IPS-18a (cell line): Measurements from ENCODE around the gene BMP6.

Experiments
- H3K27ac ChIP-seq: one replicate; pipeline ENCODE4 v1.5.1; 2013; ENCODE audit warnings: low read length
- H3K27me3 ChIP-seq: one replicate; pipeline ENCODE4 v1.6.1; 2013; ENCODE audit warnings: mild to moderate bottlenecking, low read length; ENCODE audit not compliant: control insufficient read depth, insufficient read depth
- H3K36me3 ChIP-seq: one replicate; pipeline ENCODE4 v1.6.1; 2013; ENCODE audit warnings: low read depth, low read length; ENCODE audit not compliant: control insufficient read depth
- H3K4me1 ChIP-seq: one replicate; pipeline ENCODE4 v1.6.1; 2013; ENCODE audit warnings: low read depth, low read length; ENCODE audit not compliant: control insufficient read depth
- H3K4me3 ChIP-seq: one replicate; pipeline ENCODE4 v1.5.1; 2013; ENCODE audit warnings: low read length
- H3K9ac ChIP-seq: one replicate; pipeline ENCODE4 v1.6.1; 2013; ENCODE audit warnings: mild to moderate bottlenecking, low read length, moderate library complexity
- H3K9me3 ChIP-seq: one replicate; pipeline ENCODE4 v1.6.1; 2013; ENCODE audit warnings: low read depth, low read length; ENCODE audit not compliant: control insufficient read depth

Gene BMP6

DNA sequence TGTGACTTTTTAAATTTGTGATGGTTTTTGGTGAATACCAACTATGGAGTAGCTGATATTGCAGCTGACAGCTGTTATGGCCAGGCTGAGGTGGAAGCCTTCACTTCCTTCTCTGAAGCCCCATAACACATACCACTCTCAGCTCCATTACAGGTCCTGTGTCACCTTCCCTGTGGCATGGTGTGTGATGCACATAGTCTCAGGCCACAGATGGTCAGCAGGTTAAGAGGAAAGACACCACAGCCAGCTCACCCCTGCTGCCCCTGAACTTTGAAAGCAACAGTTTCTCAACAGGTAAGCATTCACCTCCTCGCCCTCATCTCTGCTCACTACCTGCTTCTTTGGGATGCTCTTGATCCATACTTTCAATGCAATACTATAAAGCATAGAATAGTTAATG lies 177.0 kb downstream of the BMP6 start:
- no peak overlapping the region for H3K9ac ChIP-seq
- no peaks in the 10 kb centered on the region for H3K27me3 ChIP-seq
- peaks cover 63% of the 10 kb centered on the region for H3K36me3 ChIP-seq
- no peaks in the 10 kb centered on the region for H3K4me1 ChIP-seq
- H3K27ac ChIP-seq, result no peak overlapping the region
- H3K4me3 ChIP-seq, result no peak overlapping the region
- H3K9me3 ChIP-seq, result no peaks in the 10 kb centered on the region

DNA sequence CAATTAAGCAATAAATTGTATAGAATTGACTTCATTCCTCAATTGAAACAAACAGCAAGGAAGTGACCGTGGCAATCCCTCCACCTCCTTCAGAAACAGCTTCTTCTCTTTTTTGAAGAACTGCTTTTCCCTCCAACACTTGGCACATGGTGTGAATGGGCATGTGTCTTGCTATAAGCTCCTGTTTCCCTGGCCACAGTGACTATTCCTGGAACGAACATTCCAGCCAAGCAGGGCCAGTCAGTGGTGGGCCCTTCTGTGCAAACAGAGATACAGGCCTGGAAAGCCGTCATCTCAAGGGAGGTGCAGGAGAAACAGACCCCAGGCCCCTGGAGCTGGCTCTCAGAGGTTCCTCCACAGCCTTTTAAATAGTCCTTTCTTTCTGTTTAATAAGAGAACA lies 177.8 kb downstream of the BMP6 start:
- H3K9ac ChIP-seq, result no peak overlapping the region
- H3K4me3 ChIP-seq, result no peak overlapping the region
- no peak overlapping the region for H3K27ac ChIP-seq
- no peaks in the 10 kb centered on the region for H3K9me3 ChIP-seq
- peaks cover 55% of the 10 kb centered on the region for H3K36me3 ChIP-seq
- no peaks in the 10 kb centered on the region for H3K27me3 ChIP-seq
- H3K4me1 ChIP-seq, result no peaks in the 10 kb centered on the region

DNA sequence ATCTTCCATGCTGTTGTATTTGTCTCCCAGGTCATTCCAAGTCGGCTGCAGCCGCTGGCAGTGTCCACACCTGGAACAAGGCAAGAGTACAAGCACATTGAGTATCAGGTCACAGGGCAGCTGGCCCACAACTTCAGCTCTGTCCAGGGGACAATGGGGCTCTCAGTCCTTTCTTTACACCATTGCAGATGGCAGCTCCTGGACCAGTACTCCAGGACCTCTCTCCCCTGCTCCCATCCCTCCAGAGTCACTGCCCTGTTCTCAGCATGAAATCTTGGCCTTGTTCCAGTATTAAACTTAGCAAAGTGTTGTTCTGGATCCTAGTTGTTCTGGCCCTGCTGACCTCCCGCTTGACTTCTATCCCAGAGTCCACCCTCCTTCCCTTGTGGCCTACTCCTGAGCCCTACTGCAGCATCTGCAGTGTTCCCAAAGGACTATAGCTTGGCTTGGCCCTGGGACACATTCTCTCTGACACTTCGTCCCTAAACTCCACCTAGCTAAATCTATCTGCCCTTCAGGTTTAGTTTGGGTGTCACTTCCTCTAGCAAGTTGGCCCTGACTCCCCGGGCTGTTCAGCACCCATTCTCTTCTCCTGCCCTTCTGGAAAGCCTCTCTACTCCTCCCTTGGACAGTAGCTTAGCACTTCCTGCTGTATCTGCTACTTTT lies 178.9 kb downstream of the BMP6 start:
- H3K27me3 ChIP-seq, result no peaks in the 10 kb centered on the region
- no peak overlapping the region for H3K4me3 ChIP-seq
- no peaks in the 10 kb centered on the region for H3K9me3 ChIP-seq
- H3K4me1 ChIP-seq, result no peaks in the 10 kb centered on the region
- no peak overlapping the region for H3K27ac ChIP-seq
- peaks cover 47% of the 10 kb centered on the region for H3K36me3 ChIP-seq
- no peak overlapping the region for H3K9ac ChIP-seq

DNA sequence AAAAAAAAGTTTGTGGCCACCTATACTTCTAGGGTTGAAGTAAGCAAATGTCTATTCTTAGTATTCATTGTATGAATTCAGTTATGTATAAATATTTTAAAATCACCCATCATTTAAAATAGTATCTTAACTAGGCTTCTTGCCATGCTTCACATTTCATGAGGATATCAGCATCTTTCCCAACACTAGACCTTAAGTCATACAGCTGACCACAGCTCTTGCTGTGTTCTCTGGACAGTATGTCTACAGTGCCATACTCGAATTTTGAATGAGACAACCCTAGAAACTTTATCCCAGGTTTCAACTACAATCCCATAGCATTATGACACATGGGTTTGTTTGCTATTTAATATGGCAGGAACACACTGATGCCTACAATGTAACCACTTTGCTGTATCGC lies 179.5 kb downstream of the BMP6 start:
- H3K9me3 ChIP-seq, result no peaks in the 10 kb centered on the region
- no peak overlapping the region for H3K27ac ChIP-seq
- H3K4me1 ChIP-seq, result no peaks in the 10 kb centered on the region
- no peak overlapping the region for H3K9ac ChIP-seq
- H3K4me3 ChIP-seq, result no peak overlapping the region
- peaks cover 41% of the 10 kb centered on the region for H3K36me3 ChIP-seq
- H3K27me3 ChIP-seq, result no peaks in the 10 kb centered on the region

DNA sequence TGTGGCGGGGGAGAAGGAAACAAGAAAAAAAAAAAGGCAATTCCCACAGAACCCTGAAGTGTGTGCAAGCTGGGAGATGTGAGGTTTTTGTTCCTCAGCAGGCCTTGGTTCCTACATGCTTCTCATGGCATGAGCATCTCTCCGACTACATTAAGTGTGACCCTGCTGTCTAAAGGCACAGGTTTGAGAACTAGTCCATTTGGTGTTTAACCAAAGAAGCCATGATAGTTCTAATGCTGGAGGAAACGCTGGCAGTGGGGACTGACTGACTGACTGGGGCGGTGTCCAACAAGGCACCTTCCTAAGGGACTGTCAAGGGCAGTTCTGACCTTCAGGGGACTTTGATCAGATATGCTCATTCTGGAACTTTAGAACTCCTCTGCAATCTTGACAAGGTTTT lies 180.8 kb downstream of the BMP6 start:
- Histone ChIP-seq H3K4me3 (no peak overlapping the region), H3K27ac (no peak overlapping the region), H3K9ac (no peak overlapping the region)

DNA sequence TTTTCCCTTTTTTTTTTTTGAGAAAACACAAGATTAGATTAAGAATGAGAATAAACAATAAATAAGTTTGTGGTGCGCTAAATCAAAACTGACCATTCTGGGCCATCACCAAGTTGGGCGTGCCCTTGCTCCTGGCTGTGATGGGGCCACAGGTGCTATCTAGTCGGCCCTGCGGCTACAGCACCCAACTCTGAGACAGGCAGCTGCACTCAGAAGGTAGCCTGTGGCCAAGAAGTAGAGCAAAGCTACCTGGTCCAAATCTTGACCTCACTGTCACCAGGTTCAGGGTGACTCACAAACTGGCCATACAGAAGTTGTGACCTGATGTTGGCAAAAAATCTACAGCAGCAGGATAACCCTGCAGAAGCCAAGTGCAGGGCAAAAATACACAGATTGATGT lies 181.3 kb downstream of the BMP6 start:
- Histone ChIP-seq H3K36me3 (peaks cover 23% of the 10 kb centered on the region), H3K9ac (no peak overlapping the region), H3K27ac (no peak overlapping the region)

More for the DNA sequence above, 180.8 kb downstream of the BMP6 start:
- Histone ChIP-seq H3K4me1 (no peaks in the 10 kb centered on the region), H3K9me3 (no peaks in the 10 kb centered on the region), H3K27me3 (peaks cover 8% of the 10 kb centered on the region), H3K36me3 (peaks cover 28% of the 10 kb centered on the region)

DNA sequence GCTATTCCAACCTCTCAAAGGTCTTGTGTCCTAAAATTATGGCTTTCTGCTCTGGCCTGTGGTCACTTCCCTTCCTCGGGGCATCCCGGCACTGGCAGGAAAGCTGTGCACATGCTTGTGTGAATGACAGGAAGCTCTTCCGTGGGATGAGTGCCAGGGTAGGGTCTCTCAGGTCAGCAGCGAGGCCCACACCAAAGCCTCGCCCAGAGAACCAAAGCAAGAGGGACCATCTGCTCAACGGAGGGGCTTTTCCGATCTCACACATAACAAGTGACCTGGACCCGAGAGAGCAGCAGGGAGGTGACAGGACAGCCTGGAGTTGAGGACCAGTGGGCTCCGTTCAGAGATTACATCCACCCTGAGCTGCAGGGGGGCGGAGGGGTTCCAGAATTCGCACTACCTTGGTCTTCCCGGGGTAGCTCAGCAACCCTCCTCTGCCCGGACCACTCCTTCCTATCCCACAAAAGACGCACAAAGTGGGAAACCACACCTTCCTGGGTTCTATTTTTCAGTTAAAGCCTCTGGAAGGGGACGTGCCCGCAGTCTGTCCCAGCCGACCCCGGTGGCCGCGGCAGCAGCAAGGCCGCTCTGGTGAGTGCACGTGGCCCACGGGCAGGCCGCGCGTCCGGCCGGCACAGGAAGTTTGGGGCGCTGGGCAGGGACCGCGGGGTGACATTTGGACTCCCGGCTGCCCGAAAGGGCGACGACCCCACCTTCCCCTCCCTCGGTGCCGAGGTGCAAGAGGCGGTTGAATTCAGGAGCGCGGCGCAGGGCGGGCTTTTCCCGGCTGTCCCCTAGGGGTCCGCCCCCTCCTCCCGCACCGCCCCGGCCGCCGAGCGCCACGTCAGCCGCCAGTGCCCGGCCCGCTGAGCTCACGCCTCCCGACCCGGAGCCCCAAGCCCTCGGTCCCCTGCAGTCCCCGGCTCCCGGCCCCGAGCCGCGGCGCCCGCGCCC lies 183.7 kb downstream of the BMP6 start:
- Histone ChIP-seq H3K9me3 (no peaks in the 10 kb centered on the region), H3K27me3 (peaks cover 16% of the 10 kb centered on the region), H3K4me1 (no peaks in the 10 kb centered on the region), H3K9ac (peak overlapping the region; percentile 72), H3K4me3 (peak overlapping the region; percentile 86), H3K27ac (no peak overlapping the region), H3K36me3 (peaks cover under 1% of the 10 kb centered on the region)

More for the DNA sequence above, 181.3 kb downstream of the BMP6 start:
- Histone ChIP-seq H3K4me3 (no peak overlapping the region), H3K9me3 (no peaks in the 10 kb centered on the region), H3K27me3 (peaks cover 13% of the 10 kb centered on the region), H3K4me1 (no peaks in the 10 kb centered on the region)

DNA sequence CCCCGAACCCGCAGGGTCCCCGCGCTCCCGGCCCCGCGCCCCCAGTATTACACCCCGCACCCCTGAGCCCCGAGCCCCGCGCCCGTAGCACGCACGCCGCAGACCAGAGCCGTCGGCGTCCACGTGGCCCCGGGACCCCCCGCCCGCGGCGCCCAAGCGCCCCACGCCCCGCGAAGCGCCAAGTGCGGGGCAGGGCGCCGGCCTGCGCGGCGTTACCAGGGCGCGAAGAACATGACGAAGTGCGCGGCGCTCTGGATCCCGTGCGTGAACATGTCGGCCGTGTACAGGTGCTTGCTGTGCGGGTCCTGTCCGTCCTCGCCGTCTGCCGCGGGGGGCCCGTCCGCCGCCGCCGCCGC lies 184.4 kb downstream of the BMP6 start:
- H3K27ac ChIP-seq, result no peak overlapping the region
- H3K9me3 ChIP-seq, result no peaks in the 10 kb centered on the region
- H3K27me3 ChIP-seq, result peaks cover 16% of the 10 kb centered on the region
- peak overlapping the region; percentile 41 for H3K4me3 ChIP-seq
- H3K9ac ChIP-seq, result no peak overlapping the region
- no peaks in the 10 kb centered on the region for H3K4me1 ChIP-seq
- no peaks in the 10 kb centered on the region for H3K36me3 ChIP-seq

DNA sequence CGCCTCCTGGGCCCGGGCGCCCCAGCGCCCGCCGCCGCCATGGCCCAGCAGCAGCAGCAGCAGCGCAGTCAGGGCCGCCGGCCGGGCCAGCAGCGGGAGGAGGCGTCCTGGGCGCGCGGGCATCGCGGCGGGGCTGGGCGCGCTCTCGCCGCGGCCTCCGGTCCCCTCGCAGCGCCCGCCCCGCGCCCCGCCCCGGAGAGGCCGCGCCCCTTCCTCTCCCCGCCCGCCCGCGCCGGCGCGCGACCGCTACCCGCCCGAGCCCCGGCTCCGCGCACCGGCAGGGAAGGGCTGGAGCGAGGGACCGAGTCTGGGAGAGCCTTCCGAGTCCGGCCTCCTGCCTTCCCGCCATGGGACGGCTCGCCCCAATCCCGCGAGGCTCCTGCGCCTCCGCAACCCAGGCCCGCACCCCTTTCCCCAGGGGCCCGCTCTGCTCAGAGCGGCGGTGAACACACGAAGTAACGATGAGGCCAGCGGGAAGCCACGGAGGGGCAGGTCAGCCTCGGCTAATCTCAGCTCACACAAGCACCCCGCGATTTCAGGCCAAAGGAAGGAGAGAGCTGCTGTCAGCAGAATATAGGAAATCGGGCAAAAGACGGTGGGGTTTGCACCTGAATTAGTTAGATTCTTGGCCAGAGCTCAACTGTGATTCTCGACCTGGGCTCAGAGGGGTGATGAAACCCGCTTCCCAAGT lies 184.9 kb downstream of the BMP6 start, which contains the start of gene TXNDC5:
TSS of gene TXNDC5 (minus strand) at position 135 of the 691 bp plus-strand sequence. CDS start at position 123, 12 bp downstream.
- H3K4me1 ChIP-seq, result no peaks in the 10 kb centered on the region

DNA sequence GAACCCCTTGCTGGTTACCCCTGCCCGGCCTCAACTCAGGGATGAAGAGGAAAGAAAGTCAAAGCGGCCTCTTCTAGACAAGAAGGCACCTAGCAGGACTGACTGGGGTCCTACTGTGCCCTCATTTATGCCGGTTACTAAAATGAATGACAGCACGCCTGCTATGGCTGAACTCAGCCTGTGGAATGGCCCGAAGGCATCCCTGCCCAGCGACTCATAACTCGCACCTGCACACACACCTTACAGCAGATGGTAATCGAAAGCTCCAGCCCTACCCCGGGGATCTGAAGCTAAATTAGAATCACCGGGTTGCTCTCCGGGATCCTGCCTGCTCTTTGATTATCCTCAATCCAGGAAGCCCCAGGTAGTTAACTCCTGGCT lies 185.4 kb downstream of the BMP6 start:
- Histone ChIP-seq H3K27me3 (peaks cover 16% of the 10 kb centered on the region), H3K9ac (peak overlapping the region; percentile 61), H3K9me3 (no peaks in the 10 kb centered on the region), H3K4me3 (peak overlapping the region; percentile 67), H3K4me1 (no peaks in the 10 kb centered on the region), H3K27ac (no peak overlapping the region), H3K36me3 (no peaks in the 10 kb centered on the region)

More for the DNA sequence above, 184.9 kb downstream of the BMP6 start, which contains the start of gene TXNDC5:
- Histone ChIP-seq H3K9ac (peak within 1 kb of the TSS; percentile 72), H3K27me3 (peaks cover 16% of the 10 kb centered on the region), H3K36me3 (no peaks in the 10 kb centered on the region), H3K27ac (no peak within 1 kb of the TSS), H3K4me3 (peak within 1 kb of the TSS; percentile 86), H3K9me3 (no peaks in the 10 kb centered on the region)

DNA sequence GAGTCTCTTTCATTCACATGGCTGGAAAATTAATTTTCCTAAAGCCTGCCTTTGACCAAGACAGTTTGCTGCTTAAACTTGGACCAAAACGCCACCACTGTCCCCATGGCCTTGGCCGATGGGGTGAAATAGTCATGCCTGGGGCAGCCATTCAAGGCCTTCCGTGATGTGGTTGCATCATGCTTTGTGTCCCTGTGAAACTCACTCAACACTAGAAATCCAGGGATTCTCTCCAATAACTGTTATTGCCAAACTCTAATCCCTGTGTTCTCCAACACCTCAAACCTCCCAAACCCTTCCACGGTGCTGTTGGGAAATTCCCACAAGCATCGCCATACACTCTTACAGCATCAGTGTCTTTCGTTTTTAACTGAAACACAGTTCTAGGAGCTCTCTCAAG lies 186.1 kb downstream of the BMP6 start:
- H3K9me3 ChIP-seq, result no peaks in the 10 kb centered on the region
- no peaks in the 10 kb centered on the region for H3K4me1 ChIP-seq
- no peak overlapping the region for H3K4me3 ChIP-seq
- H3K27me3 ChIP-seq, result peaks cover 16% of the 10 kb centered on the region
- H3K9ac ChIP-seq, result no peak overlapping the region
- no peaks in the 10 kb centered on the region for H3K36me3 ChIP-seq
- H3K27ac ChIP-seq, result no peak overlapping the region
